HG03108 (cell line): ENCODE data around the gene KCNB1.

Source experiments
- ATAC-seq: cut with Tn5 transposase; IDR thresholded peaks from one replicate; pipeline ENCODE4 v1.9.1; 2021; ENCODE audit warnings: moderate library complexity; ENCODE audit not compliant: unreplicated experiment

KCNB1 gene

GRCh38 chr20:49392745-49393144 lies 89.7 kb downstream of the KCNB1 start:
- ATAC-seq = no peak

GRCh38 chr20:49391404-49392245 lies 90.8 kb downstream of the KCNB1 start:
- no peak for ATAC-seq

- ATAC-seq = no peak
Observed at GRCh38 chr20:49389854-49390253, 92.6 kb downstream of the KCNB1 start.

DNA sequence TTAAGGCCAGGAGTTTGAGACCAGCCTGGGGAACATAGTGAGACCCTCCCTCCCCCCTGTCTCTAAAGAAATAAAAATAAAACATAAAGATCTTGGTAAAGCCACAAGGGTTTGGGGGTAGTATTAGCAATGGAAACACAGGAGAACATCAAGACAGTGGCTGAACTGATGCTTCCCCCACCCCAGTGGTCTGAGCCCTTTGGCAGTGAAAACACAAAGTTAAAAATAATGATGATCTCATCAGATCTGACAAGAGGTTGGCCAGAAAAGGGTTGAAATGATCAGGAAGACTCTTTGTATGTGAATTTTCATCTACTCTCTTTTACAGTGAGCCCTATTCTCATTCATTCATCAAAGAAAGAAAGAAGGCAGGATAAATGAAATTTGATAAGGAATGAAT lies 93.7 kb downstream of the KCNB1 start:
- ATAC-seq = no peak

GRCh38 chr20:49387581-49387939 lies 94.9 kb downstream of the KCNB1 start:
- ATAC-seq = no peak

GRCh38 chr20:49386848-49387580 lies 95.5 kb downstream of the KCNB1 start:
- no peak for ATAC-seq

DNA sequence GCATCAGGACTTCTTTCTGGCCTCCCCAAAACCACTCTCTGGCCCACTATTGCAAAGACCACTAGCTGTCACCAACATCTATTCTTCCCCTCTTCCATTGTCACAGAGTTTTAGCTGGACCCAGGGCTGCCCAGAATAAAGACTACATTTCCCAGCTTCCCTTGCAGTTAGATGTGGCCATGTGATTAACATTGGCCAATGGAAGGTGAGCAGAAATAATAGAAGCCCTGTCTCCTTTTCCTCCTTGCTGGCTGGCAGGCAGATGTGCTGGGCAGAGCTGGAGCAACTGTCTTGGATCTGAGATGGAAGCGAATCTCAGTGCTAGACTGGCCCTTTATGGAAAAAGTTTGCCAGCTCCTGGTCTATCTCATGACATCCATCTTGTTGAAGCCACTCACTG lies 97.0 kb downstream of the KCNB1 start:
- ATAC-seq = no peak

- ATAC-seq = no peak
Observed at GRCh38 chr20:49384437-49385434, 97.7 kb downstream of the KCNB1 start.

DNA sequence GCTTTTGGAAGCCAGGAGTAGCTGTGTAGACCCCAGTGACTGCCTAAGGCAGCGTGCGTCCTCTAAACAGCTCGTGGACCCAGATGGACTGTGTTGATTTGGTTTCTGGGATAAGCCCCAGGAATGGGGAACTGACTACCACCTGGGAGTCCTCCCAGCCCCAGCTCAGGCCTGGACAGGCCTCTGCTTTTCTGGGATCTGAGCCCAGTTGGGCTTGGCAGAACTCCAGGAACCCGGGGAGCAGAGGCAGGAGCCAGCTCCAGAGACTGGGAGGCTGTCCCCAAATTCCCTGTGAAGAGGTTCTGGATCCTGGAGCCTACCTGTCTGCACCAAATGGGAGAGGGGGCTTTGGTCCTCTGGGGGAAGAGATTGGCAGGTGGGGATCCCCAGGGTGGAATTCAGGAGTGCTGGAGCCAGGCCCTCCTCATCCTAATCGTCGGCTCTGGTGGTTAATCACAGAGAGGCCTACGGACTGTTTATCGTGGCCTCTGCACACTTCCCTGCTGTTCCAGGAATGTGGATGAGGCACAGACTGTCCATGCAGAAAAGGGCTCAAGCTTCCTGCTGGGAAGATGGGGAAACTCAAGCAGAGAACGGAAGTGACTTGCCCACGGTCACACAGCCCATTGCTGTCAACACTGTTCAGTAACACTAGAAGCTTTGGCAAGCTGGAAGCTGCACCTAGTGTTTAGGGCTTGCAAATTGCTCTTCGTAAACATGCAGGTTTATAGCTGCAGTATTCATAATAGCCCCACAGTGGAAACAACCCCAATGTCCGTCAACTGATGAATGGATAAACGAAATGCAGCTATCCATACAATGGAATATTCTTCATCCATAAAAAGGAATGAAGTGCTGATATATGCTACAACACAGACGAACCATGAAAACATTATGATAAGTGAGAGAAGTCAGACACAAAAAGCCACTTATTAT lies 100.6 kb downstream of the KCNB1 start:
- no peak for ATAC-seq

DNA sequence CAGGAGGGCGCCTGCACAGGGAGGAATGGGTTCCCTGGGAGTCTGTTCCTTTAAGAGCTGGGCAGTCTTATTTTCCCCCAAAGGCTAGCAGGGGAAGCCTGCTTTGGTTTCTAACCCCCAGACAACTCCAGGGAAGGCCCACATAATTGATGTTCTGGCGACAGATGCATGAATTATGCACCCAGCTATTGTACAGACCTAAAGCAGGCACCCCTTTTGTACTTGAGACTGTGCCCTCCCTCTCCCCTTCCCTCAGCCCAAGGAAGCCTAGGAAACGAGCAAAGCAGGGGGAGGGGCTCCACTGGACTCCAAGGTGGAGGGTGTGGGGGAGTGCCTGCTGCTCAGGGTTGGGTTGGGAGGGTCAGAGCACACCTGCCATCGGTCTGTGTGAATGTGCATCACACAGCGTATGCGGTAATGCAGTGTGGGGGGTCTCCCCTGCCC lies 102.1 kb downstream of the KCNB1 start:
- no peak for ATAC-seq

DNA sequence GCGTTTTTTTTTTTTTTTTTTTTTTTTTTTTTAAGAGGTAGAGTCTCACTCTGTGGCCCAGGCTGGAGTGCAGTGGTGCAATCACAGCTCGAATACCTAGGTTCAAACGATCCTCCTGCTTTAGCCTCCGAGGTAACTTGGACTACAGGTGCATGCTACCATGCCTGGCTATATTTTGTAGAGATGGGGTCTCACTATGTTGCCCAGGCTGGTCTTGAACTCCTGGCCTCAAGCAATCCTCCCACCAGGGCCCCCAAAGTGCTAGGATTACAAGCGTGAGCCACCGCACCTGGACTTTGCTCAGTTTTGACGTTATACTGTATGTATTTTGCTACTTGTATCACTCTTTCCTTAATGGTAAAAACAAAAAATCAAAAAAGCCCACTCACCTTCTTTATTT lies 103.1 kb downstream of the KCNB1 start:
- no peak for ATAC-seq

- no peak for ATAC-seq
Observed at GRCh38 chr20:49377326-49377725, 105.1 kb downstream of the KCNB1 start.

- no peak for ATAC-seq
Observed at GRCh38 chr20:49375170-49375569, 107.3 kb downstream of the KCNB1 start.

DNA sequence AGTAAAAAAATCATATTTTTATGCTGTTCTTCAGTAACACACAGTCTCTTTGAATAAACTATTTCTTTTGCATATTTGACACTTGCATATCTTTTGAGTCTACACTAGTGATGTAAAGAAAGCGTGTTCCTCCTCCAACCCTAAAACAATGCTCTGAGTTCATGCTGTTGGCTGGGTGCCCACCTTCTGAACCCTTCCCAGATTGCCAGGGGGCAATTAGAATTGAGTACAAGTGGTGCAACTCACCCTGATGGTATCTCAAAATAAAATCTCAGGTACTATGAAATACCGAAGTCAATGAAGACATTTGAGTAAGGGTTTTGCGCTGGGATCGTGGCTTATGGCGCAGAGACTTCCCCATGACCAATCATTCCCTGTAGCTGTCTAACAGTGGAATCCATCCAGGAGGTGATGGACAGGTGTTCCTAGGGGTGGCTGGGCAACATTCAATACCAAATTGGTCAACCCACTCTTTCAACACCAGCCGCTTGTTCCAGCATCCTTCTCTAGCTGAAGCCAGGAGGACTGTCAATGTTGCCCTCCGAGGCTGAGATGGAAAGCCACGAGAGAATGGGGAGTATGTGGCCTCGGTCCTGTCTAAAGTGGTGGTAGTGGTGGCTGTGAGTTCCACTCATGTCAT lies 110.3 kb downstream of the KCNB1 start:
- no peak for ATAC-seq

DNA sequence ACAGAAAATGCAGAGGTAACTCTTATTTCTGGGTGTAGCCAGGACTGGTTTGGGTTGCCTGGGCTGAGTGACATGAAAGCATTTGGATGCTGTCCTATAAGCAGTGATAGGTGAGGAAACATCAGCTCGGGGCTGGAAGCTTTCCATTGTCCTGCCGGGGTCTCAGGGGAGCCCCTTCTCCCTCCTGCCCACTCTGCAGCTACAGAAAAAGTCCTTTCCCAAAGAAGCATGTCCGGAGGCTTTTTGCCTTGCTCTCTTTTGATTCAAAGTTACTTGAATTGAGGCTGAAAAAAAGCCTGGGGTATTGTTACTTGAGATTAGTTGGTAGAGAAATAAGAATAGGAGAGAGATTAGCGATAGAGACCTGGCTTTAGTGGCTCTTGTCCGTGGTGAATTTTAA lies 113.9 kb downstream of the KCNB1 start:
- no peak for ATAC-seq

DNA sequence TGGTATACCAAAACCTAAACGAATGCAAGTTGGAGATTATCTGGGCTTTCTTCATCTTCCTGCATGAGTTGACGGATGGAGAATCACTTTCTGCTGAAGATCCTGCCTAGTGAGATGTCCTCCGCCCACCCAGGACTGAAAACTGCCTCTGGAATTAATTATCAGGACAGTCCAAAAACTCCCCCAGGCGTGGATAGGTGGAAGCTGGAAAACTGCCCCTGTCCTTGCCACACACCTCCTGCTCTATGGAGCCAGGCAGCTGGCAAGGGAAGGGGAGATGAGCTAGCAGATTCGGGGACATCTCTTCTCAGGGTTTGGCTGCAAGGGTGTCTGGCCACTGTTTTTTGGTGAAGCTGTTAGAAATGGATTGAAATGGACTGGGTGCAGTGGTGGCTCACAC lies 115.4 kb downstream of the KCNB1 start:
- ATAC-seq = no peak

DNA sequence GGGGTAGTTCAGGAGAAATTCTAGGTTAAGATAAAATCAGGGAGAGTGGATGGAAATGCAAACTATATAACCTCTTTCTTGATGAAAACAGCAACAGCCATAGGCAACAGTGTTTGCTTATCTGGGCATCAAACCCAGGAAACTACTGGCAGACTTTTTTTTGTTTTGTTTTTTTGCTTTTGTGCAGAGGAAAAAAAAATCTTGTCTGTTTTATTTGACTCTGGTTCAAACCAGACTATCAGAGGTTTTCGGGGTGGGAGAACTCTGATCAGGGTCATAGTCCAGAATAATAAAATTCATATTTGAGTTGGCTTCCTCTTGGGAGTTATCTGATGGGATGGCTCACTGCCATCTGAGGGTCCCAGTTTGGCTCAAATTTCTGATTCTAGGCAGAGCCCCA lies 115.8 kb downstream of the KCNB1 start:
- no peak for ATAC-seq

DNA sequence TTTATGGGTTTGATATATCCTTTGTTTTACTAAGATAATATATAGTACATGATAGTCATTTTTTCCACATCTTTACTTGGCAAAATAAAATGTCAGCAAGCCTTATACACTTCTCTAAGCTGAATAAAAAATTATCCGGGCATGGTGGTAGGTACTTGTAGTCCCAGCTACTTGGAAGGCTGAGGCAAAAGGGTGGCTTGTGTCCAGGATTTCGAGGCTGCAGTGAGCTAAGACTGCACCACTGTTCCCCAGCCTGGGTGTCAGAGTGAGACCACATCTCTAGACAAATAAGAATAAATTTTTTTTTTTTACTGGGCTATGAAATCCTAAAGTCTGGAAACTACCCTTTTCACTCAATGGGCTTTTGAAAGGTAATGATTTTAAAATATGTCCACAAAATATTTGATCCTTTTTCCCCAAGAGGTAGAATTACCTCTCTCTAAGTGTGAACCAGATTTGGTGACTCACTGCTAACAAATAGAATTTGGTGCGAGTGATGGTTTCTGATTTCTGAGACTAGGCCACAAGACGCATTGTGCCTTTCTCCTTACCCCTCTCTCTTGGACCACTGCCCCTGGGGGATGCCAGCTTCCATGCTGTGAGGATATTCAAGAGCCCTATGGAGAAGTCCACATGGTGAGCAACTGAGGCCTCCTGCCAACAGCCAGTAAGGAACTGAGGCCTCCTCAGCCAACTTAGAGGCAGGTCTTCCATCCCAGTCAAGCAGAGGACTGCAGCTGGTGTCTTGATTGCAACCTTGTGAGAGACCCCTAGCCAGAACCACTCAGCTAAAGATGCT lies 120.4 kb downstream of the KCNB1 start:
- no peak for ATAC-seq
